Smooth muscle cell (in vitro differentiated cells): ENCODE data around the gene EOLA1. TPM values are rescaled to one million over a fixed set of nuclear protein-coding genes. Genes with fewer than 3 reads are reported as not detected.
"Not testable (repeated sequence)": the region's sequence is repeated elsewhere in the genome, so short reads cannot be mapped to it uniquely, and the experiment has no call there.

Source experiments
- DNase-seq: peaks from one replicate; lab custom pipeline; 2025; ENCODE audit not compliant: unreplicated experiment; lab: John Stamatoyannopoulos, UW
- H2AFZ ChIP-seq: fragments of 200-600 bp; sonication (generic); 2 replicates; pipeline ENCODE4 v1.6.0; 2016; ENCODE audit warnings: antibody characterized with exemption, low read depth, mild to moderate bottlenecking
- H3F3A ChIP-seq: fragments of 200-600 bp; sonication (generic); 2 replicates; pipeline ENCODE4 v1.6.0; 2017; ENCODE audit warnings: antibody characterized with exemption, low read depth
- H3K27ac ChIP-seq: fragments of 200-600 bp; sonication (generic); 2 replicates; pipeline ENCODE4 v1.5.1; 2016; ENCODE audit warnings: low read depth, mild to moderate bottlenecking
- H3K27me3 ChIP-seq: fragments of 200-600 bp; sonication (generic); 2 replicates; pipeline ENCODE4 v1.6.1; 2016; ENCODE audit warnings: low read depth, mild to moderate bottlenecking
- H3K36me3 ChIP-seq: fragments of 200-600 bp; sonication (generic); 2 replicates; pipeline ENCODE4 v1.5.1; 2016; ENCODE audit warnings: low read depth
- H3K4me1 ChIP-seq: fragments of 200-600 bp; sonication (generic); 2 replicates; pipeline ENCODE4 v1.5.1; 2016; ENCODE audit warnings: low read depth
- H3K4me2 ChIP-seq: fragments of 200-600 bp; sonication (generic); 2 replicates; pipeline ENCODE4 v1.6.0; 2016; ENCODE audit warnings: mild to moderate bottlenecking
- H3K4me3 ChIP-seq: fragments of 200-600 bp; sonication (generic); 2 replicates; pipeline ENCODE4 v1.5.1; 2016; ENCODE audit warnings: mild to moderate bottlenecking
- H3K79me2 ChIP-seq: fragments of 200-600 bp; sonication (generic); 2 replicates; pipeline ENCODE4 v1.6.0; 2016; ENCODE audit warnings: low read depth, mild to moderate bottlenecking
- H3K9ac ChIP-seq: fragments of 200-600 bp; sonication (generic); 2 replicates; pipeline ENCODE4 v1.6.0; 2016; ENCODE audit warnings: low read depth
- H3K9me3 ChIP-seq: fragments of 200-600 bp; sonication (generic); replicated peaks from 2 replicates; pipeline ENCODE4 v1.5.1; 2016; ENCODE audit warnings: low read depth
- H4K20me1 ChIP-seq: fragments of 200-600 bp; sonication (generic); 2 replicates; pipeline ENCODE4 v1.6.0; 2016; ENCODE audit warnings: low read depth
- WGBS: methylation state at CpG from one replicate; pipeline ENCODE4 v1.1.7; 2016; ENCODE audit warnings: low lambda C conversion rate; 5-methylcytosine and 5-hydroxymethylcytosine counted together
- polyA plus RNA-seq: library from polyadenylated mRNA; unstranded; fragments of >200 nt; fragmentation: Nextera tagmentation; extraction: Ambion mirVana; gene quantifications from 2 replicates; pipeline ENCODE4 v1.2.1, GENCODE V29; 2016
- total RNA-seq: library from RNA; depleted of rRNA; stranded (reverse); fragments of >200 nt; gene quantifications from 2 replicates; pipeline ENCODE4 v1.2.3, GENCODE V29; 2014
- TF ChIP-seq, protein P1 (sequence below): fragments of 200-600 bp; sonication (generic); IDR thresholded peaks from 2 replicates; pipeline ENCODE4 v1.5.1; 2017; ENCODE audit warnings: borderline replicate concordance, mild to moderate bottlenecking, antibody characterized with exemption; ENCODE audit not compliant: insufficient read depth, poor library complexity, severe bottlenecking

Gene EOLA1
- total and polyA plus RNA-seq, 2 experiments from 2014 or later: 9.6 to 15.9 TPM

DNA sequence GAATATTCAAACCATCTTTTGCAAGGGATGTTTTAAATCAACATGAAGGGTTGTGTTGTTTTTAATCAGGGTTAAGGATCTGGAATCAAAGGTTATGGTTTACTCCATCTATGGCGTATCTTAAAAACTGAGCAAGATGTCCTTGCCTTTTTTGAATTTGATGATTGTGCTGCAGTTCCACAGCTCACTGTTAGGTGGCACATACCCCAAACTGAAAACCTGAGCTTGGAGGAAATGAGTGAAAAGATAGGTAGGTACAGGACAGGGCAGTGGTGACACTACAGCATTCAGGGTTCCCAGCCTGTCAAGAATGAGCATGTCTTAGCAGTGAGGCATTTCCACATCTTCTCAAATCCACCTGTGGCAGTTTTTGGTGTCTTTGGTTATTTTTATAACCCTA lies 13.1 kb upstream of the EOLA1 start:
- Histone ChIP-seq H3K36me3 (no peaks in the 10 kb centered on the region), H3K9me3 (no peaks in the 10 kb centered on the region), H3K4me1 (no peaks in the 10 kb centered on the region), H4K20me1 (no peaks in the 10 kb centered on the region), H3K27ac (no peak overlapping the region), H3F3A (no peaks in the 10 kb centered on the region), H3K9ac (no peak overlapping the region), H3K79me2 (no peaks in the 10 kb centered on the region), H3K4me2 (no peak overlapping the region), H3K27me3 (no peaks in the 10 kb centered on the region), H2AFZ (no peak overlapping the region), H3K4me3 (no peak overlapping the region)
- DNase-seq: no peak
- 75% methylated on average over 1 of the region's 1 CpG for WGBS
- TF ChIP-seq, protein P1, sequence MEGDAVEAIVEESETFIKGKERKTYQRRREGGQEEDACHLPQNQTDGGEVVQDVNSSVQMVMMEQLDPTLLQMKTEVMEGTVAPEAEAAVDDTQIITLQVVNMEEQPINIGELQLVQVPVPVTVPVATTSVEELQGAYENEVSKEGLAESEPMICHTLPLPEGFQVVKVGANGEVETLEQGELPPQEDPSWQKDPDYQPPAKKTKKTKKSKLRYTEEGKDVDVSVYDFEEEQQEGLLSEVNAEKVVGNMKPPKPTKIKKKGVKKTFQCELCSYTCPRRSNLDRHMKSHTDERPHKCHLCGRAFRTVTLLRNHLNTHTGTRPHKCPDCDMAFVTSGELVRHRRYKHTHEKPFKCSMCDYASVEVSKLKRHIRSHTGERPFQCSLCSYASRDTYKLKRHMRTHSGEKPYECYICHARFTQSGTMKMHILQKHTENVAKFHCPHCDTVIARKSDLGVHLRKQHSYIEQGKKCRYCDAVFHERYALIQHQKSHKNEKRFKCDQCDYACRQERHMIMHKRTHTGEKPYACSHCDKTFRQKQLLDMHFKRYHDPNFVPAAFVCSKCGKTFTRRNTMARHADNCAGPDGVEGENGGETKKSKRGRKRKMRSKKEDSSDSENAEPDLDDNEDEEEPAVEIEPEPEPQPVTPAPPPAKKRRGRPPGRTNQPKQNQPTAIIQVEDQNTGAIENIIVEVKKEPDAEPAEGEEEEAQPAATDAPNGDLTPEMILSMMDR: peak; percentile 33

GRCh38 chrX:149528381-149528780 lies 12.4 kb upstream of the EOLA1 start:
- no peak overlapping the region for H3K27ac ChIP-seq
- H3K27me3 ChIP-seq: no peaks in the 10 kb centered on the region
- no peaks in the 10 kb centered on the region for H3K4me1 ChIP-seq
- WGBS: 67% methylated on average over 1 of the region's 1 CpG
- H3K4me2 ChIP-seq: no peak overlapping the region
- H3K36me3 ChIP-seq: no peaks in the 10 kb centered on the region
- H4K20me1 ChIP-seq: no peaks in the 10 kb centered on the region
- H3K9me3 ChIP-seq: no peaks in the 10 kb centered on the region
- H3F3A ChIP-seq: no peaks in the 10 kb centered on the region
- no peak overlapping the region for H3K9ac ChIP-seq
- TF ChIP-seq, protein P1: no peak
- H2AFZ ChIP-seq: no peak overlapping the region
- no peak overlapping the region for H3K4me3 ChIP-seq
- no peak for DNase-seq
- no peaks in the 10 kb centered on the region for H3K79me2 ChIP-seq

DNA sequence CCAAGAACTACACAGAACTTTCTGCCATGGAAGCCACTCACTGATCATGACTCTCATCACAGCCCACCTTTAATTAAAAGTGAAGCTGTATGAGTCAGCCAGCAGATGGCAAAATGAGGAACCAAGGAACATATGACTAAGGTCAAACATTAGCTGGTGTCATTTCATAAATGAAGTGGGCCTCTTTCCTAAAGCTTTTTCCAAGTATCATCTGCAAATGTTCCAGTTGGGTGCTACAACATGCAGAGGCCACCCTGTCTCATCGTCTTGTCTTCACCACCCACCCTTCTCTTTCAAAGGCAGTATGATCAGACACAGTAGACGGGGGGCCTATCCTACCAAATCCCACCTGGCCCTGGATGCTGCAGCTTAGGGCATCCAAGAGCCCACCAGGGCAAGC lies 9.2 kb upstream of the EOLA1 start:
- no peaks in the 10 kb centered on the region for H3K9me3 ChIP-seq
- no peak for DNase-seq
- no peak overlapping the region for H3K4me3 ChIP-seq
- no peak overlapping the region for H2AFZ ChIP-seq
- H3K27ac ChIP-seq: no peak overlapping the region
- TF ChIP-seq, protein P1: no peak
- WGBS: 76% methylated on average over 2 of the region's 2 CpGs
- no peaks in the 10 kb centered on the region for H3K36me3 ChIP-seq
- no peak overlapping the region for H3K4me2 ChIP-seq
- H3K9ac ChIP-seq: no peak overlapping the region
- H4K20me1 ChIP-seq: no peaks in the 10 kb centered on the region
- H3K27me3 ChIP-seq: no peaks in the 10 kb centered on the region
- no peaks in the 10 kb centered on the region for H3K79me2 ChIP-seq
- no peaks in the 10 kb centered on the region for H3K4me1 ChIP-seq
- no peaks in the 10 kb centered on the region for H3F3A ChIP-seq

DNA sequence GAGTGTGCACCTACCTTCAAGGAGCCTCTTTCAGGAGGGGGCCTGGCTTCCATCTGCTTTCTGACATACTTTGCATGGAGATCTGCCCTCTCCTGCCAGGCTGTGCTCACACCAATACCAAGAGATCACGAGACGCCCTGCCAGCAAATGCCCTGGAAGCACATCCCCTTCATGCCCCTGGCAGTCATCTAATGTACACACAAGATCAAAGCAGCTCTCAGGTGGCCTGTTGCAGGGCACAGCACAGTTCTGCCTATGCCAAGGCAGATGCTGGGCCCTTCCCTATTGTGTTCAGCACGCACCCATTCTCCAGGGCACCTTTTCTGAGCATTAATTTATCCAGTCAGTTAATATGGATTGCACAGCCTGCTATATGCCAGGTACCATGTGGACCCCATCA lies 7.9 kb upstream of the EOLA1 start:
- H3K27me3 ChIP-seq, H3K9me3 ChIP-seq, H3K4me2 ChIP-seq, H3K4me1 ChIP-seq, H3F3A ChIP-seq, H3K36me3 ChIP-seq, H2AFZ ChIP-seq, H3K9ac ChIP-seq, H4K20me1 ChIP-seq, H3K4me3 ChIP-seq, H3K79me2 ChIP-seq, H3K27ac ChIP-seq, DNase-seq: not testable (repeated sequence)
- WGBS: 44% methylated on average over 1 of the region's 3 CpGs

DNA sequence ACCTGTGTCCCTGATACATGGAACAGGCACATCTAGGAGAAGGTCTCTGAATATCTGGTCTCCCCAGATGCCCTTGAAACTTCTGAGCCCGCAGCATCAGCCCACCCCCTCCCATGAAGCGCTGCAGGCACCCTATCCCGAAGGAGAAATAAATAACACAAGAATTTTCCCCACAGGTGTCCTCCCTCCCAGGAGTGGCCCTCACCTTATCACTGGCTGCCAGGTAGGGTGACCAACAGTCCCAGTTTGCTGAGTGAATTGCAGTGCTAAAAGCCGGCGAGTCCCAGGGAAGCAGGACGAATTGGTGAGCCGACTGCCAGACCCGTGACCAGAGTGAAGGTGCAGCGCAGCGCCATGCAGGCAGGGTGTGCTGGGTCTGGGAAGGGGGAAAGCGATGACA lies 6.8 kb upstream of the EOLA1 start:
- not testable (repeated sequence) for H4K20me1 ChIP-seq, DNase-seq, H3K4me1 ChIP-seq, H3K4me2 ChIP-seq, H3K27ac ChIP-seq, H3K36me3 ChIP-seq, H3K79me2 ChIP-seq, H3K9me3 ChIP-seq, H3F3A ChIP-seq, H3K4me3 ChIP-seq, H3K9ac ChIP-seq, H2AFZ ChIP-seq, H3K27me3 ChIP-seq
- 92% methylated on average over 11 of the region's 11 CpGs for WGBS

GRCh38 chrX:149534926-149535602 lies 5.7 kb upstream of the EOLA1 start:
- H3K9me3 ChIP-seq, H3K79me2 ChIP-seq, H3K27me3 ChIP-seq, H3K9ac ChIP-seq, DNase-seq, H3F3A ChIP-seq, H4K20me1 ChIP-seq, H3K4me2 ChIP-seq, H2AFZ ChIP-seq, H3K4me1 ChIP-seq, H3K4me3 ChIP-seq, H3K27ac ChIP-seq, H3K36me3 ChIP-seq: not testable (repeated sequence)
- WGBS: 37% methylated on average over 3 of the region's 3 CpGs

DNA sequence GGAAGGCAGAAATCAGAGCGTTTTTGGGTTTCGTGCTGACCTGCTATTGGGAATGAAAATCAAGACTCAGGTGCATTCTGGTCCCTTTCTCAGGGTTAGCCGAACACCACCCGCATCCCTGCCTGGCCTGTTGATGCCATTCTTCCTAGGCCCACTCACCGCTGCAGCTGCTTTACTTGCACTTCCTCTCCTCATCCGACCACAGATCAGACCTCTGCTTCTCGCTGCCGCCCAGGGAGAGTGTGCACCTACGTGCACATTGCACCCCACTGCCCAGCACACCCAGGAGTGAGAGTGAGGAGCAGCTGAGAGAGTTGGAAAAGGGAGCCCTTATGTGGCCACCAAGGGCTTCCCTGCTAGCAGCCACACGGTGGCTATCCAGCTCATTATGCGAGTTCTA lies 3.3 kb upstream of the EOLA1 start:
- H3K27me3 ChIP-seq, H3K27ac ChIP-seq, H3K79me2 ChIP-seq, H3K4me2 ChIP-seq, H3K4me1 ChIP-seq, H4K20me1 ChIP-seq, H3F3A ChIP-seq, H3K9me3 ChIP-seq, DNase-seq, H3K36me3 ChIP-seq, H2AFZ ChIP-seq, H3K4me3 ChIP-seq, H3K9ac ChIP-seq: not testable (repeated sequence)
- WGBS: 91% methylated on average over 9 of the region's 11 CpGs
